GM12874 (cell line): Measurements from ENCODE around the gene ETF1.

Source experiments
- TF ChIP-seq, protein P1 (sequence below): IDR thresholded peaks from 2 replicates; pipeline ENCODE4 v1.5.1; 2011; ENCODE audit warnings: low read depth, mild to moderate bottlenecking, control low read depth, low read length, moderate library complexity; ENCODE audit not compliant: insufficient read depth

The ETF1 gene

DNA sequence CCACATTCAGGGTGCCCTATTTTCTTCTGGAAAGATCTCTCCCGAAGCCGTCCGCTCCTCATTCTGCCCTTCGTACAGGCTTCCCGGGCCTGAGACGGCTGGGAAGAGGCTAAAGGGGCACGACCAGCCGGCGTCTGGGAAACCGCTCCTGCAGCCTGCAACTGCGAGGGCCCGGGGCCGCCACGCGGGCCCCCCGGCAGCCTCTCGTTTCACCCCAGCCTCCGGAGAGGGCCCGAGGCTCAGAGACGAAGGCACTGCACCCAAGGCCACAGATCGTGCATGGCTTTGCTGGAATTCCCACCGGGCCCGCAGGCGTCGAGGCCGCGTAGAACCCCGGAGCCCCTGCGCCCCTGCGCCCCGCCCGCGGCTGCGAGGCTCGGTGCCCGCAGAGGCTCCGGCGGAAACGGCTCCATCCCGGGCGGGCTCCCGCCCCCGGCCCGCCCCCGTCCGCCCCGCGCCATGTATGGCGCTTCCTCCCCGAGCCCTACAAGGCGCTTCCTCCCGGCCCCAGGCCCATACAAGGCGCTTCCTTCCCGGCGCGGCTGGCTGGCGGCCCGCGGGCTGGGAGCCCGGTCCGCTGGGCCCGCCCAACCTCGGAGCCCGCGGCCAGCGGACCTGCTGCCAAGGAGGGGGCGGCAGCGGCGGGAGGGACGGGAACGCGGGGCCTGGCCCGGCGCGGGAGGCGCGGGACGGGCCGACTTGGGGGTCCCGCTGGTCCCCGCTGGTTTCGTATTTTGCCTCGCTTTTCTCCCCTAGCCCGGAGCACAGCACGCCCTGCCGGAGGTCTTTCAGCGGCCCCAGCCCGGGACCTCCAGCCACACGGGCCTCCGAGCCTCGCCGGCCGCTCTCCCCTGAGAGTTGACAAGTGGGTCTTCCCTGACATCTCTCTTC lies 51.1 kb downstream of the ETF1 start:
- TF ChIP-seq, protein P1, sequence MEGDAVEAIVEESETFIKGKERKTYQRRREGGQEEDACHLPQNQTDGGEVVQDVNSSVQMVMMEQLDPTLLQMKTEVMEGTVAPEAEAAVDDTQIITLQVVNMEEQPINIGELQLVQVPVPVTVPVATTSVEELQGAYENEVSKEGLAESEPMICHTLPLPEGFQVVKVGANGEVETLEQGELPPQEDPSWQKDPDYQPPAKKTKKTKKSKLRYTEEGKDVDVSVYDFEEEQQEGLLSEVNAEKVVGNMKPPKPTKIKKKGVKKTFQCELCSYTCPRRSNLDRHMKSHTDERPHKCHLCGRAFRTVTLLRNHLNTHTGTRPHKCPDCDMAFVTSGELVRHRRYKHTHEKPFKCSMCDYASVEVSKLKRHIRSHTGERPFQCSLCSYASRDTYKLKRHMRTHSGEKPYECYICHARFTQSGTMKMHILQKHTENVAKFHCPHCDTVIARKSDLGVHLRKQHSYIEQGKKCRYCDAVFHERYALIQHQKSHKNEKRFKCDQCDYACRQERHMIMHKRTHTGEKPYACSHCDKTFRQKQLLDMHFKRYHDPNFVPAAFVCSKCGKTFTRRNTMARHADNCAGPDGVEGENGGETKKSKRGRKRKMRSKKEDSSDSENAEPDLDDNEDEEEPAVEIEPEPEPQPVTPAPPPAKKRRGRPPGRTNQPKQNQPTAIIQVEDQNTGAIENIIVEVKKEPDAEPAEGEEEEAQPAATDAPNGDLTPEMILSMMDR, result no peak

DNA sequence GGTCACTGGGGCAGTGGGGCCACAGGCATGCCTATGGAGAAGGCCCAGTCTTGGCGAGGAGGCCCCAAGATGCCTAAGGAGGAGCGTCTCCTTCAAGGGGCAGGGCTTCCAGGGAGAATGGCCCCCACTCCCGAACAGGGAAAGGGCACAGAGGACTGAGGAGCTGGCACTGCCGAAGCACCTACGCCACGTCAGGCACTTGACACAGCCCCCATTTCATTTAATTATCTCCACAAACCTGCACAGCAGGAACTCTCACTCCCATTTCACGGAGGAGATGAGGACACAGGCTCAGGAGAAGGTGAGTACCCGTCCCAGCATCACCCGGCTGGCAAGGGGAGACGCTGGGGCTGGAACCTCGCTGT lies 51.8 kb downstream of the ETF1 start:
- TF ChIP-seq, protein P1, result no peak

DNA sequence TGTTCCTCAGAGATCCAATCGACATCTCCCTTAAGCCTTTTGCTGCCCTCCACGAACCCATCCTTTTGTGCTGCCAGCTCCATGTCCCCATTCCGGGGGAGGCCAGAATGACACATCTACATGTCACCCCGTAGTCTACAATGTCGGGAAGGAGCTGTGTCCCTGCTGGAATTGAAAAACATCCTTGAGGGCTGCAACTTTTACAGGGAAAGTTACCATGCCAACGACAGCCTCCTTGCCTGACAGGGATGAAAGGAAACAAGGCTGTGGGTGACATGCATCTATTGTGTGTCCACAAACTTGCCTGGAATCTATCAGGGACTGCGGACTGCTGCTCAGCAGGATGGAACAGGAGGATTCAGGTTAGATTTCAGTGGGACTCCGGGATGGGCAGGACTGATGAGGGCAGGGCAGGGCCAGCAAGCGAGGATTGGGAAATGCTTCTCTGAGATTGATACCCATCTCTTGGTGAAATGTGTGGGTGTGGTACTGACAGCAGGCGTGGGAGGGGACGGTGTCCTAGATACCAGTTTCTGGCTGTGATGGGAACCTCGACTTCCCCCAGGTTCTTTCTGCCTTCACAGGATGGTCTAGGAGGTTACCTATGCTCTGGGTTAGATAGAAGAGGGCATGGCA lies 52.3 kb downstream of the ETF1 start:
- TF ChIP-seq, protein P1, result no peak

DNA sequence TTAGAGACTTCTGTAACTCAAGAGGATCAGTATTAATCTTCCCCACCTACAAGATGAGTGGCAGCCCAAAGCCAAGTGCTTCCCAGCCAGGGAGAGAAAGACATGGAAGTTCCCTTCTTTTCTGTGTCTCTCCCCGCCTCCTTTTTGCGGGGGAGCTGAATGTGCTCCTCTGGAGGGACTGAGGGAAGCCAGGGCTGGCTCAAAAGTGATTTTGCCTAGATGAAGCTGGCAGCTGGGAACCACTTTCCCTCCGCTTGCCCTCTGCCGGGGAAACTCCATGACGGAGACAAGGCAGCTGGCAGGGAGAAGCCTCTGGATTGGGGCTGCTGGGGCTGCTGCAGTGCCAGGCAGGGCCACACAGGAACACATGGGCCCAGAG lies 53.4 kb downstream of the ETF1 start:
- TF ChIP-seq, protein P1, result no peak

DNA sequence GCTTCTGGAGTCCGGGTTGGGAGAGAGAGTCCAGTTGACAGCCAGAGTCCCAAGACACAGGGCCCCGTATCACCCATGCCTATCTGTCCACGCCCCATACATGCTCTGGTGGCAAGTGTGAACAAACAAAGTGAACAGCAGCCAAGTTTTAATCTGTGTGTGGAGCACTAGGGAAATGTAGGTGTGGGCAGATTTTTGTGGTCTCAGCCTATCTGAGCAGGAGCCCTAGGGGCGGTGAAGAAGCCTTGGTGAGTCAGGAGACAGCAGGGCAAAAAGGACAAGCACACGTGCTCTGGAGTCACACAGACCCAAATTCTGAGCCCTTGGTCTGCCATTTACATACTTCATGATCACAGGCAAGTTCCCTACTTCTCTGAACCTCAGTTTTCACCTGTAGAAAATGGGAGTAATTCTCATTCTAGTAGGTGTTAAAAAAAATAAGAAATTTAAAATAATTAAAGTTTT lies 54.5 kb downstream of the ETF1 start:
- TF ChIP-seq, protein P1, result no peak

DNA sequence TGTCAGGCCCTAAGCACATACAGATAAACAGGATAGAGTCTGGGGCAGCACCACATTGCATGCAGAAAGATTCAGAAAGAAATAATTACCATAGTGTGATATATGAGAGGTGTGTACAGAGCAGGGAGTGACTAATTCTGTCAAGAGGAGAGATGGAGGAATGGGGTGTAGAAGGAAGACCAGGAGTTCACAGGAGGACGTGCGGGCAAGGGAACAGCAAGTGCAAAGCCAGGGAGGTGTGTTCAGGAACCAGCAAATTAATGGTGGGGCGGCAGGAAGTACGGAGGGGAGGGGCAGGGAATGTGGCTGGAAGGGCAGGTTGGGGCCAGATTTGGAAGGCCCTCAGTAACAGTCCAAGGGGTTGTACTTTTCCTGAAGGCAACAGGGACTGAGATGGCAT lies 60.4 kb downstream of the ETF1 start:
- TF ChIP-seq, protein P1, result no peak

DNA sequence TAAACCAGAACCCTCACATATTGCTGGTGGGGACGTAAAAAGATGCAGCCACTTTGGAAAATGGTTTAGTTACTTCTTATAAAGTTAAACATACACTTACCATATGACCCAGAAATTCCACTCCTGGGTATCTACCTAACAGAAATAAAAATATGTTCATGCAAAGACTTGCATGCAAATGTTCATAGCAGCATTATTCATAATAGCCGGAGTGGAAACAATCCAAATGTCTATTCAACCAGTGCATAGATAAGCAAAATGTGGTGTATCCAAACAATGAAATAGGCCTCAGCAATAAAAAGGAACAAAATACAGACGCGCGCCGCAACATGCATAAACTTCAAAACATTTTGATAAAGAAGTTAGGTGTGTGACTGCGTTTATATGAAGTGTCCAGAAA lies 66.1 kb downstream of the ETF1 start:
- TF ChIP-seq, protein P1, result no peak
